Muscle layer of duodenum (tissue), 2 donors: ENCODE data around the gene MEI4.

Experiments used
- H3K27ac ChIP-seq: one replicate; pipeline ENCODE4 v1.7.0; 2013; ENCODE audit warnings: mild to moderate bottlenecking, low read length
- H3K27me3 ChIP-seq: one replicate; pipeline ENCODE4 v1.7.0; 2013; ENCODE audit warnings: low read depth, mild to moderate bottlenecking, control low read depth, low read length
- H3K36me3 ChIP-seq, 2 donors: one replicate each; pipeline ENCODE4 v1.7.0; 2013; ENCODE audit warnings: low read length in 2 of 2, control low read depth in 1 of 2, mild to moderate bottlenecking in 1 of 2; ENCODE audit not compliant: insufficient read depth in 2 of 2, control insufficient read depth in 1 of 2
- H3K4me1 ChIP-seq, 2 donors: one replicate each; pipeline ENCODE4 v1.7.0; 2013; ENCODE audit warnings: low read length in 2 of 2, mild to moderate bottlenecking in 2 of 2, control low read depth in 1 of 2, moderate library complexity in 1 of 2; ENCODE audit not compliant: insufficient read depth in 2 of 2, control insufficient read depth in 1 of 2
- H3K4me3 ChIP-seq, 2 donors: one replicate each; pipeline ENCODE4 v1.7.0; 2013; ENCODE audit warnings: low read length in 2 of 2, low read depth in 1 of 2, mild to moderate bottlenecking in 1 of 2
- H3K9me3 ChIP-seq, 2 donors: one replicate each; pipeline ENCODE4 v1.7.0; 2013; ENCODE audit warnings: low read length in 2 of 2, control low read depth in 1 of 2, mild to moderate bottlenecking in 1 of 2; ENCODE audit not compliant: control insufficient read depth in 1 of 2
- donor health status: healthy.

The MEI4 gene, protein sequence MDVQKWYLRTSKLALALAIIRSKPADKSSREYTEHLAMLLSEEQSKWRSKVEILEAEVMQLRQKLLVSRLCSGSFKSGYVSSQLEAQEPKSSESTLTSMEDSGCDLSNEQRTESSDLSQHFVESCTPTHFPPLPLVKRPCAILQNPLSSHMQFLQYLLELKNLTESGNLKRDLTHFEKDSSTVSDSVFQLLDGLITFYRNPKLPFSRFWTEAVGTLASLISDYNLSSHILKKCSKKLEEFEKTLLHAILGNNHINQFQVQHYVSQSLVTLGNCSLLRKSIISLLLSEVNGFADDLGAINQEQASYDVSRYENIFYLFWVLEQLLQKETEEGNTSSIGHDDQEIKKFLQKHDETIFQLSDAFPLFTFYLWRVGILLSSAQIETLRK

DNA sequence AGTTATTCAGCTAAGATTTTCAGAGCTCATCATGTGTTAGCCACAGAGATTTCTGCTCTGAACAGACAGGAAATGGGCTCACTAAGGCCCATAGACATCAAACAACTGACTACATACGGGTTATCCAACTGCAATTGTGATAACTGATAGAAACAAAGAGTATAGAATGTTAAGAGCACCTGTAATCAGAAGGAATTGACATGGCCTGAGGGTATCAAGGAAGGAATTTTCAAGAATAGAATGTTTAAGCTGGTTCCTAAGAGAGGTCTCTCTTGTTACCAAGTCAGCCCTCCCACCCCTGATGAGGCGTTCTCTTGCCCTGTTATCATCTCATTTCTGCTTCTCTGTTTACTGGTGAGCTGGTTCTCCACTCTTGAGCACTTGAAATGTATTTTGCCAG, at the start of gene MEI4:
MEI4 (plus strand) TSS at position 301 of the 400 bp plus-strand sequence. CDS start 37,633 bp downstream, outside the sequence.
- no peak within 1 kb of the TSS for H3K27ac ChIP-seq
- H3K4me1 ChIP-seq = no peaks in the 10 kb centered on the region
- no peaks in the 10 kb centered on the region for H3K27me3 ChIP-seq
- no peaks in the 10 kb centered on the region for H3K36me3 ChIP-seq
- H3K9me3 ChIP-seq = no peaks in the 10 kb centered on the region
- no peak within 1 kb of the TSS for H3K4me3 ChIP-seq

DNA sequence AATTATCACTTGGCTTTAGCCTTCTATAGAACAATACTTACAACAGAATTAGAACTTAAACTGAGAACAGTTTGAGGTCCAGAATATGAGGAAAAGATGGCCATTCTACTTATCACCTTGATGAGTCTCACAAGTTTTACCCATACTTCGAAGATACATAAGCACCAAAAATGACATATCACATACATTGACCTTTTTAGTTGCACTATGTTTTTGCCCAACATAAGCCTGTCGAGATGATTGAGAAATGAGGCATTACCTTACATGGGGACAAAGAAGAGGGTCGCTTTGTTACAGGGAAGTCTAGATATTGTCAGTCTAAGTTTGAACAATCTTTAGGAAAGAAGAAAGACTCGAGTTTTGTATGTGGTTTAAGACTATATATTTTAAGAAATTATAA, 48.4 kb upstream of the MEI4 start:
- no peaks in the 10 kb centered on the region for H3K36me3 ChIP-seq
- H3K27ac ChIP-seq = no peak overlapping the region
- H3K4me1 ChIP-seq = no peaks in the 10 kb centered on the region
- H3K27me3 ChIP-seq = no peaks in the 10 kb centered on the region
- no peaks in the 10 kb centered on the region for H3K9me3 ChIP-seq
- H3K4me3 ChIP-seq = no peak overlapping the region

DNA sequence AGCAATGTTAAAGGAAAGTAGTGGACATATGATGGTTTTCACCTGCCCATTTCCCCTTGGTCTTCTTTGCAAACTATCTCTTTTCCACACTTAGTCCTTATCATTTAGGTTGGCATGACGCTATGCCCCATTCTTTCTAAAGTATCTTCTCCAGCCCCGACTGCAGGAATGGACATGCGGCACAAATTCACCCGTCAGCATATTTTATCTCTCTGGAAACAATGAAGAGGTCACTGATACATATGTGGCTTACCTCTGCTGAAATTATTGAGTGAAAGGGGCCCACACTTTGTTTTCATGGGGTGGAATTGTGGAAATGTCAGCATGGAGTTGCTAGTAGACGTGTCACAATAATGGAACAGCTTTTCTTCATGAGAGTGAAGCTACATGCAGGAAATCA, 45.8 kb upstream of the MEI4 start:
- H3K9me3 ChIP-seq = no peaks in the 10 kb centered on the region
- no peaks in the 10 kb centered on the region for H3K27me3 ChIP-seq
- H3K27ac ChIP-seq = no peak overlapping the region
- no peak overlapping the region for H3K4me3 ChIP-seq
- no peaks in the 10 kb centered on the region for H3K36me3 ChIP-seq
- no peaks in the 10 kb centered on the region for H3K4me1 ChIP-seq

DNA sequence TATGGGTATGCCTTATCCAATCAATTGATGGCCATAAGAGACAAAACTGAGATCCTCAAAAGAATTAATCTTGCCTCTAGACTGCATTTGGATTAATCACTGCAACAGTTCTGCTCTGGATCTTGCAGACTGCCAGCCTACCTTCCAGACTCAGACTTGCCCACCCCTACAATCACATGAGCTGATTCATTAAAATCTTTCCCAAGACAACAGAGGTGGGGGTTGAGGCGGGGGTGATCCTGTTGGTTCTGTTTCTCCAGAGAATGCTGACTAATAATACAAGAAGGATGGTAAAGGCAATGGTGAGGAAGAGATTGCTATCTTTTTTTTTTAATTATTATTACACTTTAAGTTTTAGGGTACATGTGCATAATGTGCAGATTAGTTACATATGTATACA, 43.7 kb upstream of the MEI4 start:
- Histone ChIP-seq H3K4me3 (no peak overlapping the region), H3K9me3 (no peaks in the 10 kb centered on the region), H3K4me1 (no peaks in the 10 kb centered on the region), H3K27ac (no peak overlapping the region), H3K36me3 (no peaks in the 10 kb centered on the region), H3K27me3 (no peaks in the 10 kb centered on the region)

DNA sequence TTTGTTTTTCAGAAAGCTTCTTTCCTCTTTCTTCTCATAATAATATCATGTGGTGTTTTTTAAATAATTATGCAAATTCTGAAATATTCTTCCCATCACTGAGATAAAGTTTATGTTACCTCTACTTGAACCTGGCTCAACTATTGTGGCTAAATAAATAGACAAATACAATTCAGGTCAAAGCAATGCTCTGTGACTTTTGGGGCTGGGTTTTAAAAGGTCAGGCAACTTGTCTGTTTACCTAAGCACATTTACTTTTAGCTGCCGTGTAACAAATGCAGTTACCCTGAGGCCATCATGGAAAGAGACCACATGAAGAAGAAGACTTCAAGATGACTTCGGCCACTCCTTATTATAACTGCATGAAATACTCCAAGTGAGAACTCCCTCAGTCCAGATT, 33.7 kb upstream of the MEI4 start:
- Histone ChIP-seq H3K4me1 (no peaks in the 10 kb centered on the region), H3K27me3 (no peaks in the 10 kb centered on the region), H3K27ac (no peak overlapping the region), H3K36me3 (no peaks in the 10 kb centered on the region), H3K9me3 (no peaks in the 10 kb centered on the region), H3K4me3 (no peak overlapping the region)

DNA sequence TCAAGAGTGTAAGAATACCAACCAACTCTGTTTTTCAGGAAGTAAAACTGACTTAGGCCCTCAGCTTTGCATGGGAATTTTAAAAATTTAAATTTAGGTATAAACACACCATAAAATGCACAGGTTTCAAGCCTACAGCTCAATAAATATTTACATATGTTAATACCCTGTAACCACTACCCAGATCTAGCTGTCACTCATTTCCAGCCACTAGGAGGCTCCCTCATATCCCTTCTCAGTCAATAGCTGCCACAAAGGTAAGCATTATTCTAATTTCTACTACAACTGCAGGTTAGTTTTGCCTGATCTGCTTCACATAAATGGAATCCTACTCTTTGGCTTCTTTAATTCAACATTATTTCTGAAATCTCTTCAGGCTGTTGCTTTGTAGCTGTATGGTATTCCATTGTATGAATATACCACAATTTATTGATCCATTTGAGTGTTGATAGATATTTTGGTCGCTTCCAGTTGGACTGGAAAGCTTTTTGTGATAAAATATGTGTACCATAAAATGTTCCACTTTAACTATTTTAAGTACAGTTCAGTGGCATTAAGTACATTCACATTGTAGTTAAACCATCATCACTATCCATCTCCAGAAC, 32.5 kb upstream of the MEI4 start:
- Histone ChIP-seq H3K4me1 (no peaks in the 10 kb centered on the region), H3K4me3 (no peak overlapping the region), H3K27me3 (no peaks in the 10 kb centered on the region), H3K27ac (no peak overlapping the region), H3K36me3 (no peaks in the 10 kb centered on the region), H3K9me3 (no peaks in the 10 kb centered on the region)

DNA sequence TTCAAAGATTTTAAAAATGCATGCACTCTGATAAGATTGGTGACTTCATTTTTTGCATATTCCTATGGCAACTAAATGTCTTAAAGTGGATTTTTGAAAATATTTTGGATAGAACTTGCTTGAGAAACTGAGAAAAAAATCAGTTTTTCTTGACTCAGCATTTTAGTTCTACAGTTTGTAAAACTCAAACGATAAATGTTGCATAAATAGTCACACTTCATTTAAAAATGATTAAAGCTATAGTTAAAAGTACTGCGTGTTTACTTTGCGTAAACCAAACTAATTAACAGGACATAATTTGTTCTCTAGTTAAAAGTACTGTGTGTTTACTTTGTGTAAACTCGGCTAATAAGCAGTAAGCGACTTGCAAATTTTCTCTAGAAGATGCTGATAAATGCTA, 28.3 kb upstream of the MEI4 start:
- H3K27me3 ChIP-seq = no peaks in the 10 kb centered on the region
- no peaks in the 10 kb centered on the region for H3K4me1 ChIP-seq
- H3K36me3 ChIP-seq = no peaks in the 10 kb centered on the region
- no peak overlapping the region for H3K27ac ChIP-seq
- no peaks in the 10 kb centered on the region for H3K9me3 ChIP-seq
- H3K4me3 ChIP-seq = no peak overlapping the region

DNA sequence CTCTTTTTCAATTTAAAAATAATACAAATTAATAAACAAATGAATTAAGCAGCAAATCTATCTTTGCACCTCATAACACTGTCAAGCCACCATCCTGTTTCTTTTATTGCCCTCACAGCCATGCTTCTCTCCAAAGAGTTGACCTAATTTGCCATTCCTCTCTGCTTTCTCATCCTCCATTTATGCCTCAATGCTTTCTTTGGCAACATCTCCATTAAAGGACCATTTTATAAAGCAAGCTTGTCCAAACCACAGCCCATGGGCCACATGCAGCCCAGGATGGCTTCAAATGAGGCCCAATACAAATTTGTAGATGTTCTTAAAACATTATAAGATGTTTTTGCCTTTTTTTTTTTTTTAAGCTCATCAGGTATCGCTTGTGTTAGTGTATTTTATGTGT, 26.4 kb upstream of the MEI4 start:
- H3K27ac ChIP-seq = no peak overlapping the region
- H3K4me3 ChIP-seq = no peak overlapping the region
- no peaks in the 10 kb centered on the region for H3K27me3 ChIP-seq
- H3K36me3 ChIP-seq = no peaks in the 10 kb centered on the region
- H3K4me1 ChIP-seq = no peaks in the 10 kb centered on the region
- no peaks in the 10 kb centered on the region for H3K9me3 ChIP-seq

DNA sequence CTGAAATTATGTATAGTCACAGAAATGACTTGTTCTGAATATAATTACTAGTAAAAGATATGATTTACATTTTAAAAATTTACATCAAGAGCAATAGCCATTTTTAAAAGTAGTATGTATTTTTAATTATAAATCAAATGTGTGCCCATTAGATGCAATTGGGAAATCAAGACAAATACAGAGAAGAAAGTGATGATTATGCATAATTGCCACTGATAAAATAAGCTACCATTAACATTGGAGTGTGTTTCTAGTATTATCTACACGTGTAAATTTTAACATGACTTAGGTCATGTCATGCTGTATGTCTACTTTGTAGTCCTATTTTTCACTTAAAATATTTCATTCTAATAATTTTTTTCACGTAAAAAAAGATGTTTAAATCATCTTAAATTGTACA, 22.8 kb upstream of the MEI4 start:
- Histone ChIP-seq H3K36me3 (no peaks in the 10 kb centered on the region), H3K9me3 (no peaks in the 10 kb centered on the region), H3K4me1 (no peaks in the 10 kb centered on the region), H3K4me3 (no peak overlapping the region), H3K27ac (no peak overlapping the region), H3K27me3 (no peaks in the 10 kb centered on the region)

DNA sequence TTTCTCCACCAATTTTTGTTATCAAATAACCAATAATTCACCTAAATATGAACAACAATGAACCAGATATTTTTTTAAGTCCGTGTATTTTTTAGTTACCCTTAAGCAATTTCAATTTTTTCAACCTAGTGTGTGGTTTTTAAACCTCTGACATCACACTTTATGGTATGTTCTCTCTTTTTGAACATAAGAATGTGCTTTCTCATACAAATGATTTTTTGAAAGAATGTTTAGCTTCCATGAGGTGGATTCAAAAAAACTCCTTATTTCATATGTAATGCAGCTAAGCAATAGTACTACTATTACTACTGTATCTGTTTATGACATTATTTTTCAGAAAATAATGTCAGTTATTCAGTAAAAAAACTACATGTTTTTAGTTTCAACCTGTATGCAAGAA, 19.4 kb upstream of the MEI4 start:
- no peaks in the 10 kb centered on the region for H3K9me3 ChIP-seq
- H3K27ac ChIP-seq = no peak overlapping the region
- H3K4me3 ChIP-seq = no peak overlapping the region
- H3K4me1 ChIP-seq = no peaks in the 10 kb centered on the region
- H3K27me3 ChIP-seq = no peaks in the 10 kb centered on the region
- no peaks in the 10 kb centered on the region for H3K36me3 ChIP-seq

DNA sequence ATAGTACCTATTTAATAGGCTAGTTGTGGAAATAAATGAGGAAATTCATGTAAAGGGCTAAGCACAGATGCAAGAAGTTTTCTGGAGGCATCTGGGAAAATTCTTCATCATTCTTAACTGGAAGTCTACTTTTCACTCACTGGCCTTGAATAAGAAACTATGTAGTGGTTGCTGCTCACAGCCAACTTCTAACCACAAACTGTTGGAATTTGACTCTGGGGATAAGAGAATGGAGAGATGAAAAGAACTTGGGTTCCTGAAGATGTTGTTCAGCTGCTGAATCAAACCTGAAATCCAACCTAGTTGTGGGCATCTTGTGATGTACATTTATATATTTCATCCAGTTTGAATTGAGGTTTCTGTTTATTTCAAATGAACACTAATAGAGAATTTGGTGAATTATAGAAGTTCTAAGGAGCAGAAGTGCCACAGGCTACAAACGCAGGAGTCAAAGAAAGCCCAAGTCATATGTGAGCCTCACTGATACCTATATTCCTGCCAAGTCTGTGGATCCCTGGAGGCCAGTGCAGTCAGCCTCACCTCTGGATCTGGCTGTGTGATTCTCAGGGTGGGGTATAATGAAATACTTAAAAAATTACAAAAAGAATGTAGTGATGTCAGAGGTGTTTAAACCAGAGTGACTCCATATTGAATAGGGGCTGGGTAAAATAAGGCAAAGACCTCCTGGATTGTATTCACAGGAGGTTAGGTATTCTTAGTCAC, 18.7 kb upstream of the MEI4 start:
- Histone ChIP-seq H3K9me3 (no peaks in the 10 kb centered on the region), H3K4me1 (no peaks in the 10 kb centered on the region), H3K27ac (no peak overlapping the region), H3K4me3 (no peak overlapping the region), H3K27me3 (no peaks in the 10 kb centered on the region), H3K36me3 (no peaks in the 10 kb centered on the region)
